GM21723 (cell line): ENCODE results near the gene KMT2B.

Experiments used
- ATAC-seq: cut with Tn5 transposase; IDR thresholded peaks from one replicate; pipeline ENCODE4 v1.9.1; 2021; ENCODE audit warnings: mild to moderate bottlenecking, moderate library complexity; ENCODE audit not compliant: unreplicated experiment

The KMT2B gene

GRCh38 chr19:35741203-35741515 is 23.4 kb downstream of the KMT2B start:
- no peak for ATAC-seq

GRCh38 chr19:35742121-35742724 is 24.4 kb downstream of the KMT2B start, which contains the start of gene IGFLR1:
Gene IGFLR1 (minus strand): TSS chr19:35742452. CDS start chr19:35741180, 1,272 bp downstream.
- ATAC-seq, result no peak

DNA sequence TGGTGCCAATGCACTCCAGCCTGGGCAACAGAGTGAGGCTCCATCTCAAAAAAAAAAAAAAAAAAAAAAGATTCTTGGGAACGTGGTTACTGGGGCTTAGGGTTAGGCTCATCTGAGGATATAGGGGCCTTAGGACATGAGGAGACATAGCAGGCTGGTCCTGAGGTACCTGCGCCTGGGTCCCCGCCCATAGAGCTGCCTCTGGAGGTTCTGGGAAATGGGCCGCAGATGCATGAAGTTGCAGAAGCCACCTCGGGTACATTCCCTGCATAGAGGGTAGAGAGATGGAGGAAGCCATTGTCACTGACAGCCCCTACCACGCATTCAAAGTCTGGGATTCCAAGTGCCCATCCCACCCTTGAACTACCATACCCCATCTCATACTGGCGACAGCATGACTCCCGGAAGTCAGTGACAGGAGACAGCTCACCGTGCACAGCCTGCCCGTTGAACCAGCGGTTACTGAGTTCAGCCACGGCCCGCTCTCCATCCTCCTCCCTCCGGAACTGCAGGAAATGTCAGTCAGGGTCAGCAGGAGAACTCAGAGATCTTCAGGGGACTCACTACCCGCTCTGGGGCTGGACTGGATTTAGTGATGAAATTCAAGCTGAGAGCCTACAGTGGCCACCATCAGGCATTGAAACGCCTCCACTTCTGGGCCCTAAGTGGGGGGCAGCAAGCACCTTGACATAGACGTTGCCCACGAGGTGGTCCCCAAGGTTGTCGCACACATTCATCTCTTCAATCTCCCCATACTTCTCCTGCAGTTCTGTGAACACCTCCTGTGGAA is 26.0 kb downstream of the KMT2B start:
- ATAC-seq, result no peak

DNA sequence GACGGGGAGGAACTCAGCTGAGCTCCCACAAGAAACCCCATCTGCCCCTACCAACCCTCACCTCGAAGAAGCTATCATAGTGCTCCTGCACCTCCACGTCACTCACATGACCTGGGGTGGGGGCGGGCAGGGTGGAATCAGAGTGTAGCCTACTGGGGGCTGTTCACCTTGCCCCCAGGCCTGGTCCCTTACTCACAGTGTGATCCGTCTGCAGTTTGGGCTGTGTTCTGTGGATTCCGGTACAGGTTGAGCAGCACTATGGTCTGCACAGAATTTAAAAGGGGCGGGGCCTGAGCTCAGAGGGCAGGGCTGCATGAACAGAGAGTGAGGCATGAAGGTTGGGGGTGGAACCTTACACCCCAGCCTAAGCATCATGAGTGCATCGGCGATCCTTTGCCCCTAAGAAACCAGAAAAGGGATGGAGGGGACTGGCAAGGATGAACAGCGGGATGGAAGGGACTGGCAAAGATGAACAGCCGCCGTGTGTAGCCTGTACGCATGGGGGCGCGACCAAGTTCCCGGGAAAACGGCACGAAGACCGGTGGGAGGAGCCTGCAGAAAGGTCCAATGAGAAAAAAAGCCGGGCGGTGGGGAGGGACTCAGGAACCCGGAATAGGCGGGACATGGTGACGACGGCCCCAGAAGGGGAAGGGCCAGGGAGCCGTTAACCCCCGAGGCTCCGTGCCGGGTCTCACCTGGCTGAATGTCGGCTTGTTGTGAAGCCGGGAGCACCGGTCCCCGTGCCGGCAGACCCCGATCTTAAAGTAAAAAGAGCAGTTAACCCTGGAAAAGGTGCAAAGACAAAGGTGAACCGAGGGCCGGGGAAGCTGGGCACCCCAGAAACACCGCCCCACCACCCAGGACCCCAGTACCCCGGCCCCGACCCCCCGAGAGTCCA is 26.9 kb downstream of the KMT2B start:
- peak; percentile 39 for ATAC-seq

DNA sequence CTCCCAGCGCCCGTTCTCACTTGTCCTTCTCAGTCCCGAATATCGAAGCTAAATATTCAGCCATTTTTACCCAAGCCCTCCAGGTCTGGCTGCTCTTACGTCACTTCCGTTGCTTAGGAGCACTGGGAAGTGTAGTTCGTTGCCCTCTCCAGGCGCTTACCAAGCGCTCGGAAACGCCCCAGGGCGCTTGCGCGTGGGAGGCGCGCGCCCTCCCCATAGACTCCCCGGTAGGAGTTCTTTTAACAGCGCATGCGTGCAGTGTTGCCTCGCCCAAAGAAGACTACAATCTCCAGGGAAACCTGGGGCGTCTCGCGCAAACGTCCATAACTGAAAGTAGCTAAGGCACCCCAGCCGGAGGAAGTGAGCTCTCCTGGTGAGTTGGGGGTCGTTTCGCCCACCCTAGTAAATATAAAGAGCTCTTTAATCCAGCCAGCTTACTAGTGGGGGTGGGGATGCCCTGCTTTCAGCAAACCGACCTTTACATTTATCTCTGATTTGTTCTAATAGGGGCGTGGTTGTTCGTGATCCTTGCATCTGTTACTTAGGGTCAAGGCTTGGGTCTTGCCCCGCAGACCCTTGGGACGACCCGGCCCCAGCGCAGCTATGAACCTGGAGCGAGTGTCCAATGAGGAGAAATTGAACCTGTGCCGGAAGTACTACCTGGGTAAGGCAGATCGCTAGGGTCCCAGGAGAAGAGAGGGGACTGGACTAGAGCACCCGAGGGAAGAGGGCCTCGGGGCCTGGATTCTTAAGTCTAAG is 27.7 kb downstream of the KMT2B start, which contains the start of the genes PSENEN and U2AF1L4:
TSS of gene PSENEN (plus strand) at position 324 of the 759 bp plus-strand sequence. CDS start at position 604, 280 bp downstream.
TSS of gene U2AF1L4 (minus strand) at position 91 of the 759 bp plus-strand sequence. CDS start at position 64, 27 bp downstream.
- peak; percentile 43 for ATAC-seq

DNA sequence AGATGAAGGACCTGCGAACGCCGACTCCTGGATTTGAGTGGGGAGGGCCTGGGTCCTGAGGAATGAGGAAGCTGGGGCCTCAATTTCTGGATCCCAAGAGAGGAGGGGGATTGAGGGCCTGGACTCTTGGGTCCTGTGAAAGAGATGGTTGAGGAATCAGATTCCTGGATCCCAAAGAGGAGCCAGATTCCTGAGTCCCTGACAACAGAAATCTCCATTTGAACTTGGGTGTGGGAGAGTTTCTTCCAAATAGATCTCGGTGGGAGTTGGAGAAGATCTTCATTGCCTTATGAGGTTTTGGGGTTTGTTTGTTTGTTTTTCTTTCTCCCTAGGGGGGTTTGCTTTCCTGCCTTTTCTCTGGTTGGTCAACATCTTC is 28.3 kb downstream of the KMT2B start:
- ATAC-seq, result no peak

GRCh38 chr19:35746531-35746930 is 28.7 kb downstream of the KMT2B start:
- ATAC-seq, result no peak

- peak; percentile 61 for ATAC-seq
Observed at GRCh38 chr19:35748106-35749020, 30.6 kb downstream of the KMT2B start, which contains the start of gene LIN37. Gene LIN37 (plus strand): TSS chr19:35748576. CDS start chr19:35748725, 149 bp downstream.

- no peak for ATAC-seq
Observed at GRCh38 chr19:35750167-35750566, 32.4 kb downstream of the KMT2B start.

- no peak for ATAC-seq
Observed at GRCh38 chr19:35751839-35752745, 34.3 kb downstream of the KMT2B start.

GRCh38 chr19:35752746-35753350 is 35.0 kb downstream of the KMT2B start:
- no peak for ATAC-seq

GRCh38 chr19:35753634-35754369 is 36.0 kb downstream of the KMT2B start:
- no peak for ATAC-seq

- ATAC-seq, result no peak
Observed at GRCh38 chr19:35754370-35755130, 36.7 kb downstream of the KMT2B start.

- no peak for ATAC-seq
Observed at GRCh38 chr19:35755131-35755549, 37.3 kb downstream of the KMT2B start.

- no peak for ATAC-seq
Observed at GRCh38 chr19:35755550-35756376, 38.0 kb downstream of the KMT2B start.
